Upper lobe of right lung (tissue), 1 donor: ENCODE data around the gene PRKRIP1. TPM values are rescaled to one million over a fixed set of nuclear protein-coding genes. Genes with fewer than 3 reads are reported as not detected.
"Not testable (repeated sequence)": the region's sequence is repeated elsewhere in the genome, so short reads cannot be mapped to it uniquely, and the experiment has no call there.

ENCODE experiments used
- ATAC-seq: fragments of 200-7000 bp; cut with Tn5 transposase; one replicate; pipeline ENCODE4 v1.9.1; 2020; ENCODE audit warnings: mild to moderate bottlenecking, moderate library complexity
- DNase-seq: peaks from one replicate; pipeline ENCODE4 v3.0.0-alpha.2; 2020
- H3K27ac ChIP-seq: fragments of 200-600 bp; one replicate; pipeline ENCODE4 v1.8.0; 2022
- H3K27me3 ChIP-seq: fragments of 200-600 bp; one replicate; pipeline ENCODE4 v1.8.0; 2022; ENCODE audit warnings: mild to moderate bottlenecking
- H3K36me3 ChIP-seq: fragments of 200-600 bp; one replicate; pipeline ENCODE4 v1.8.0; 2022
- H3K4me1 ChIP-seq: fragments of 200-600 bp; one replicate; pipeline ENCODE4 v1.8.0; 2022
- H3K4me3 ChIP-seq: fragments of 200-600 bp; one replicate; pipeline ENCODE4 v1.8.0; 2022; ENCODE audit warnings: mild to moderate bottlenecking
- H3K9me3 ChIP-seq: fragments of 200-600 bp; one replicate; pipeline ENCODE4 v1.8.0; 2022
- intact Hi-C: fragments of 100-400 bp; cut with DNase I; formaldehyde crosslinking; loops from one replicate; pipeline ENCODE4 v1.11.0; 2022
- total RNA-seq: library from RNA; stranded (reverse); fragmentation: NEBNext Ultra II Directional; extraction: Animal tissue kit (Norgen Biotek cat#: 25700); gene quantifications from one replicate; pipeline ENCODE4 v1.2.1, GENCODE V29; 2021
- TF ChIP-seq, protein P1 (sequence below): fragments of 200-600 bp; IDR thresholded peaks from one replicate; pipeline ENCODE4 v1.8.0; 2022; ENCODE audit warnings: antibody characterized with exemption
- donor health status: DM: no; HTN: yes; CAD: no; lungs with severe emphysema.

PRKRIP1 gene
- total RNA-seq, 1 donor from 2014 or later: 21.9 TPM

DNA sequence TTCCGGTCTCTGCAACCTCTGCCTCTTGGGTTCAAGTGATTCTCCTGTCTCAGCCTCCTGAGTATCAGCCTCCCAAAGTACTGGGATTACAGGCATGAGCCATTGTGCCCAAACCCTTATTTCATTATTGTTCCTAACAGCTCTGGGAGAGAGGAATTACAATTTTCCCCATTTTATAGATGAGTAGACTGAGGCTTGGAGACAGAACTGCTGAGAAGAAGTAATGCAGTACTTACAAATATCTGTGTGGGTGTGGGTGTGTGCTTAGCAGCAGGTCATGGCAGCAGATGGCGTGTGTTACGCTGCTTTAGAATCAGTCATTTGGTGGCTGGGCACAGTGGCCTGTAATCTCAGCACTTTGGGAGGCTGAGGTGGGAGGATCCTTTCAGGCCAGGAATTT, 7.4 kb downstream of the PRKRIP1 start:
- H3K4me1 ChIP-seq: no peaks in the 10 kb centered on the region
- H3K36me3 ChIP-seq: peaks cover 76% of the 10 kb centered on the region
- H3K27me3 ChIP-seq: no peaks in the 10 kb centered on the region
- ATAC-seq (no peak), DNase-seq (no peak)
- H3K4me3 ChIP-seq: no peak overlapping the region
- intact Hi-C loops: no loop called here
- TF ChIP-seq, protein P1, sequence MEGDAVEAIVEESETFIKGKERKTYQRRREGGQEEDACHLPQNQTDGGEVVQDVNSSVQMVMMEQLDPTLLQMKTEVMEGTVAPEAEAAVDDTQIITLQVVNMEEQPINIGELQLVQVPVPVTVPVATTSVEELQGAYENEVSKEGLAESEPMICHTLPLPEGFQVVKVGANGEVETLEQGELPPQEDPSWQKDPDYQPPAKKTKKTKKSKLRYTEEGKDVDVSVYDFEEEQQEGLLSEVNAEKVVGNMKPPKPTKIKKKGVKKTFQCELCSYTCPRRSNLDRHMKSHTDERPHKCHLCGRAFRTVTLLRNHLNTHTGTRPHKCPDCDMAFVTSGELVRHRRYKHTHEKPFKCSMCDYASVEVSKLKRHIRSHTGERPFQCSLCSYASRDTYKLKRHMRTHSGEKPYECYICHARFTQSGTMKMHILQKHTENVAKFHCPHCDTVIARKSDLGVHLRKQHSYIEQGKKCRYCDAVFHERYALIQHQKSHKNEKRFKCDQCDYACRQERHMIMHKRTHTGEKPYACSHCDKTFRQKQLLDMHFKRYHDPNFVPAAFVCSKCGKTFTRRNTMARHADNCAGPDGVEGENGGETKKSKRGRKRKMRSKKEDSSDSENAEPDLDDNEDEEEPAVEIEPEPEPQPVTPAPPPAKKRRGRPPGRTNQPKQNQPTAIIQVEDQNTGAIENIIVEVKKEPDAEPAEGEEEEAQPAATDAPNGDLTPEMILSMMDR: no peak
- no peak overlapping the region for H3K27ac ChIP-seq
- H3K9me3 ChIP-seq: no peaks in the 10 kb centered on the region

DNA sequence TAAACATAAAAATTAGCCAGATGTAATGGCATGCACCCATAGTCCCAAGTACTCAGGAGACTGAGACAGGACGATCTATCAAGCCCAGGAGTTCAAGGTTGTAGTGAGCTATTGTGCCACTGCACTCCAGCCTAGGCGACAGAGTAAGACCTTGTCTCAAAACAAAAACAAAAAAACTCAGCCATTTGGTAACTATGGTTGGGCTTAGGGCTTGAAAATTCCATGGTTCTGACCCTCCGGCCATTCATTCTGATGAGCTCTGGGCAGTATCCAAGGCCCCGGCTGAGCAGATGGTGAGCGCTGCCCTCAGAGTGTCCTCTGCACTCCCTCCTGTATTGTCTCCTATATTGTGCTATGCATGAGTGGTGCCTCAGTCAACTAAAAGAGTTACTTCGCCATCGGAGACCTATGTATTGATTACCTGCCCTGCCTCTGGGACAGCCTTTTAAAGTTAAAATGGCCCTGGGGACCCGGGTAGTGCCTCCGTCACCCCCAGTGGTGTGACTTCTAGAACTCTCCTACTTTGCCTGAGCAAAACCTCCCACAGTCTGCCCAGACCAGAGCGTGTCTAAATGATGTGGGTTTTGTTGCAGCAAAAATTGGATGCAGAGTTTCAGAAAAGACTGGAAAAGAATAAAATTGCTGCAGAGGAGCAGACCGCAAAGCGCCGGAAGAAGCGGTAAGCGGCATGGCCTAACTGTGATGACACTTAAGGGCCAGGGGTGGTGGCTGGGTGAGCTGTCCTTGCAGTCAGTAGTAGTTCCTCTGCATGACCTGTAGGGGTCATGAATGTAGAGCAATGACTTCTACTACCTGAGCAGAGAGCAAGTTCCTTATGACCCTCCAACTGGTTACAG, 8.1 kb downstream of the PRKRIP1 start:
- H3K9me3 ChIP-seq: no peaks in the 10 kb centered on the region
- TF ChIP-seq, protein P1: peak; percentile 74
- no peaks in the 10 kb centered on the region for H3K27me3 ChIP-seq
- no peak overlapping the region for H3K27ac ChIP-seq
- ATAC-seq (peak; percentile 98), DNase-seq (no peak)
- intact Hi-C loops: no loop called here
- H3K4me1 ChIP-seq: no peaks in the 10 kb centered on the region
- peaks cover 76% of the 10 kb centered on the region for H3K36me3 ChIP-seq
- H3K4me3 ChIP-seq: no peak overlapping the region

DNA sequence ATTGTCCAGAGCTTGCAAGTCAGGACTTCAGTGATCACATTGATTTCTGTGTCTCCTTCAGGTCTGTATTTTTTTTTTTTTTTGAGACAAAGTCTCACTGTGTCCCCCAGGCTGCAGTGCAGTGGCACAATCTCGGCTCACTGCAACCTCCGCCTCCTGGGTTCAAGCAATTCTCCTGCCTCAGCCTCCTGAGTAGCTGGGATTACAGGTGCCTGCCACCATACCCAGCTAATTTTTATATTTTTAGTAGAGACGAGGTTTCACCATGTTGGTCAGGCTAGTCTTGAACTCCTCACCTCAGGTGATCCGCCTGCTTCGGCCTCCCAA, 8.7 kb downstream of the PRKRIP1 start:
- ATAC-seq, H3K4me1 ChIP-seq, H3K9me3 ChIP-seq, H3K4me3 ChIP-seq, H3K27me3 ChIP-seq, DNase-seq, H3K27ac ChIP-seq, intact Hi-C loops: not testable (repeated sequence)
- peaks cover 75% of the 10 kb centered on the region for H3K36me3 ChIP-seq

DNA sequence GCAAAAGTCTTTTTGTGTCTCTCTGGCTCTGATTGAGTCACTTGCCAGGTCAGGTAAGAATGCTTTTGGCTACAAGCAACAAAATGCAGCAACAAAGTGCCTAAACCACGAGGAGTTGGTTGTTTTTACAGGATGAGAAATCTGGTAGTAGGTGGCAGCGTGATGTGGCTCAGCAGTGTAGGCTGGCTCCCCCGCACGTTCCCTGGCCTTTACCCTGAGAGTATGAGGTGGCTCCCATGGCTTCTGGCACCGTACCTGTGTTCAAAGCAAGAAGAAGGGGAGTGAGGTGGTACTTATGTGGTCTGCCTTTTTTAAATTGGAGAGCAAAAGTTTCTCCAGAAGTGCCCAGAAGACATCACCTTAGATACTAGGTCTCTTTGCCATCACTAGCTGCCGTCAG, 11.7 kb downstream of the PRKRIP1 start:
- peaks cover 78% of the 10 kb centered on the region for H3K36me3 ChIP-seq
- DNase-seq (no peak), ATAC-seq (no peak)
- no peaks in the 10 kb centered on the region for H3K4me1 ChIP-seq
- H3K9me3 ChIP-seq: no peaks in the 10 kb centered on the region
- TF ChIP-seq, protein P1: no peak
- no peak overlapping the region for H3K27ac ChIP-seq
- no peak overlapping the region for H3K4me3 ChIP-seq
- no peaks in the 10 kb centered on the region for H3K27me3 ChIP-seq
- intact Hi-C loops: no loop called here

DNA sequence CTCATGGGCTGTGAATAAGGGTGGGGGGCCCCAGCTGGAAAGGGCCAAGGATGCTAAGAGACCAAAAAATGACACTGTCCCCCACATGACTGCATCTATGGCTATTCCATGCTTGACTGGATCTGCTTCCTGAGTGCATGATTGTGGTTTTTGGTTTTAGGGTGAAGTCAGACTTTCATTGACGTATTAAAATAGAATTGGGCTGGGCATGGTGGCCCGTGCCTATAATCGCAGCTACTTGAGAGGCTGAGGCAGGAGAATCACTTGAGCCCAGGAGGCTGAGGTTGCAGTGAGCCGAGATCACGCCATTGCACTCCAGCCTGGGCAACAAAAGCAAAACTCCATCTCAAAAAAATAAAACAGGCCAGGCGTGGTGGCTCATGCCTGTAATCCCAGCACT, 12.4 kb downstream of the PRKRIP1 start:
- H3K27ac ChIP-seq, DNase-seq, ATAC-seq, H3K9me3 ChIP-seq, H3K27me3 ChIP-seq, intact Hi-C loops, H3K4me1 ChIP-seq, H3K4me3 ChIP-seq: not testable (repeated sequence)
- H3K36me3 ChIP-seq: peaks cover 84% of the 10 kb centered on the region

DNA sequence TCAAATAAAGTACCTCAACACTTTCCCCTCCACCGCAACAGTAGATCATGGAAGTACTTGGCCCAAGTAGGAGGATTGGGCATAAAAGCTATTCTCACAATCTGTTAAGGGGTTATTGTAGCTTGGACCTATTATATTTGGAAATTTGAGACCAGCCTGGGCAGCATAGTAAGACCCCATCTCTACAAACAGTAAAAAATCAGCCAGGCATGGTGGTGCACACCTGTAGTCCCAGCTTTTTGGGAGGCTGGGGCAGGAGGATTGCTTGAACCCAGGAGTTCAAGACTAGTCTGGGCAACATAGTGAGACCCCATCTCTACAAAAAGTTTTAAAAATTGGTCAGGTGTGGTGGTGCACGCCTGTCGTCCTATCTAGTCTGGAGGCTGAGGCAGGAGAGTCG, 13.2 kb downstream of the PRKRIP1 start:
- no peaks in the 10 kb centered on the region for H3K27me3 ChIP-seq
- intact Hi-C loops: no loop called here
- H3K4me1 ChIP-seq: no peaks in the 10 kb centered on the region
- H3K4me3 ChIP-seq: no peak overlapping the region
- no peak for ATAC-seq
- peaks cover 92% of the 10 kb centered on the region for H3K36me3 ChIP-seq
- H3K9me3 ChIP-seq: no peaks in the 10 kb centered on the region
- no peak for DNase-seq
- no peak overlapping the region for H3K27ac ChIP-seq
- TF ChIP-seq, protein P1: no peak

DNA sequence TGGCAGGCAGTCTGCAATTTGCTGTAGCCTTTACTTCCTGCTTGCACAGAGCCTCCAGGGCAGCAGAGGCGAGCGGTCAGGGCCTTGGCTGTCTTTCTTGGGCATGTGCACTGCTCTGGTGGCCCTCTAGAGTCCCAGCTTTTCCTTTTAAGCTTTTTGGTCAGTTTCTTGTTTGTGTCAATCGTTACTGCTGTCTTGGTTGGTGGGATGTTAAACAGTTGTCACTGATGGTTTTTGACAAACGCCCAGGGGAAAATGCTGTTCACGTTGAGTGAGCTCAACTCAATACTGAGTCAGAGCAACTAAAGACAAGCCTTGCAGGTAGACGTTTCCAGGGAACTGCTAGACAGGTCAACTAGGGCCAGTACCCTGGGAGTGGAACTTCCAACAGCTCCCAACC, 14.0 kb downstream of the PRKRIP1 start:
- ATAC-seq (no peak), DNase-seq (no peak)
- intact Hi-C loops: loop anchor here (10.0 kb wide), 1 partner anchor 55 kb away; the partner anchor contains the start of genes ALKBH4 and LRWD1
- no peaks in the 10 kb centered on the region for H3K4me1 ChIP-seq
- peaks cover 94% of the 10 kb centered on the region for H3K36me3 ChIP-seq
- H3K9me3 ChIP-seq: no peaks in the 10 kb centered on the region
- TF ChIP-seq, protein P1: no peak
- H3K4me3 ChIP-seq: no peak overlapping the region
- no peaks in the 10 kb centered on the region for H3K27me3 ChIP-seq
- no peak overlapping the region for H3K27ac ChIP-seq
